SU-DHL-6 (cell line): ENCODE measurements around the gene FAM209A.

Source experiments
- H2AFZ ChIP-seq: fragments of 200-600 bp; sonication (generic); 2 replicates; pipeline ENCODE4 v1.6.1; 2014; ENCODE audit warnings: low read depth, mild to moderate bottlenecking, moderate library complexity, mixed read lengths, antibody characterized with exemption, low read length; ENCODE audit not compliant: severe bottlenecking
- H3F3A ChIP-seq: fragments of 200-600 bp; shearing (Covaris generic); 2 replicates; pipeline ENCODE4 v1.6.0; 2016; ENCODE audit warnings: antibody characterized with exemption, mild to moderate bottlenecking; ENCODE audit not compliant: insufficient read depth
- H3K27ac ChIP-seq: fragments of 200-600 bp; sonication (generic); 2 replicates; pipeline ENCODE4 v1.5.1; 2016; ENCODE audit warnings: low read depth, mild to moderate bottlenecking, low read length, moderate library complexity, mixed read lengths
- H3K27me3 ChIP-seq: fragments of 200-600 bp; sonication (generic), shearing (Covaris generic); 2 replicates; pipeline ENCODE4 v1.6.0; 2014; ENCODE audit warnings: mild to moderate bottlenecking, low read length
- H3K36me3 ChIP-seq: fragments of 200-600 bp; sonication (generic); 2 replicates; pipeline ENCODE4 v1.6.1; 2014; ENCODE audit warnings: mild to moderate bottlenecking, low read length, mixed read lengths
- H3K4me2 ChIP-seq: fragments of 300-600, 200-600 bp; shearing (Covaris generic), sonication (generic); 2 replicates; pipeline ENCODE4 v1.6.0; 2014; ENCODE audit warnings: low read length, low read depth, mild to moderate bottlenecking; ENCODE audit not compliant: poor library complexity, severe bottlenecking
- H3K4me3 ChIP-seq: fragments of 200-600 bp; sonication (generic); 2 replicates; pipeline ENCODE4 v1.5.1; 2014; ENCODE audit warnings: antibody characterized with exemption, low read length, mild to moderate bottlenecking, mixed read lengths; ENCODE audit not compliant: insufficient read depth, poor library complexity, severe bottlenecking
- H3K79me2 ChIP-seq: fragments of 200-600 bp; sonication (generic); 2 replicates; pipeline ENCODE4 v1.6.1; 2014; ENCODE audit warnings: mild to moderate bottlenecking, low read length, moderate library complexity; ENCODE audit not compliant: insufficient read depth
- H3K9ac ChIP-seq: fragments of 200-600 bp; sonication (generic); 2 replicates; pipeline ENCODE4 v1.7.0; 2014; ENCODE audit warnings: mild to moderate bottlenecking, low read length
- H3K9me2 ChIP-seq: fragments of 200-600 bp; sonication (generic); replicated peaks from 2 replicates; pipeline ENCODE4 v1.6.1; 2014; ENCODE audit warnings: low read length; ENCODE audit not compliant: insufficient read depth
- H3K9me3 ChIP-seq: fragments of 200-600 bp; sonication (generic); 2 replicates; pipeline ENCODE4 v1.6.1; 2014; ENCODE audit warnings: low read length, mixed read lengths; ENCODE audit not compliant: insufficient read depth
- H4K20me1 ChIP-seq: fragments of 200-600 bp; sonication (generic); 2 replicates; pipeline ENCODE4 v1.6.1; 2014; ENCODE audit warnings: low read depth, mild to moderate bottlenecking, antibody characterized with exemption, low read length, moderate library complexity, mixed read lengths
- CTCF ChIP-seq: fragments of 200-600 bp; sonication (generic); IDR thresholded peaks from one replicate; pipeline ENCODE4 v1.5.1; 2017; ENCODE audit warnings: antibody characterized with exemption, mild to moderate bottlenecking, low read length, moderate library complexity; ENCODE audit not compliant: insufficient read depth, poor library complexity, severe bottlenecking
- EZH2phosphoT487 ChIP-seq: fragments of 200-600 bp; sonication (generic), shearing (Covaris generic); conservative IDR thresholded peaks from 2 replicates; pipeline ENCODE4 v1.6.1; 2018; ENCODE audit warnings: mild to moderate bottlenecking, antibody characterized with exemption, low read length, moderate library complexity, mixed read lengths

FAM209A gene

GRCh38 chr20:56574531-56575142, 50.1 kb downstream of the FAM209A start:
- Histone ChIP-seq H3K9me2 (no peaks in the 10 kb centered on the region), H3K9ac (no peak overlapping the region), H3K79me2 (no peaks in the 10 kb centered on the region), H3K4me3 (no peak overlapping the region), H3K9me3 (no peaks in the 10 kb centered on the region), H3K4me2 (no peak overlapping the region), H3F3A (no peaks in the 10 kb centered on the region), H3K27ac (no peak overlapping the region), H3K36me3 (no peaks in the 10 kb centered on the region), H2AFZ (no peak overlapping the region), H4K20me1 (no peaks in the 10 kb centered on the region), H3K27me3 (no peaks in the 10 kb centered on the region)
- TF ChIP-seq CTCF (no peak), EZH2phosphoT487 (no peak)

- Histone ChIP-seq H3K9me2 (no peaks in the 10 kb centered on the region), H2AFZ (no peak overlapping the region), H3F3A (no peaks in the 10 kb centered on the region), H3K79me2 (no peaks in the 10 kb centered on the region), H3K4me2 (no peak overlapping the region), H3K4me3 (no peak overlapping the region), H3K9ac (no peak overlapping the region), H4K20me1 (no peaks in the 10 kb centered on the region), H3K9me3 (no peaks in the 10 kb centered on the region), H3K27ac (no peak overlapping the region), H3K36me3 (no peaks in the 10 kb centered on the region), H3K27me3 (no peaks in the 10 kb centered on the region)
- no peak for TF ChIP-seq CTCF
- TF ChIP-seq EZH2phosphoT487 = no peak
Observed at GRCh38 chr20:56575157-56575556, 50.6 kb downstream of the FAM209A start.
